K562 (cell line): ENCODE data around the gene EYA2. TPM values are rescaled to one million over a fixed set of nuclear protein-coding genes. Genes with fewer than 3 reads are reported as not detected.

Experiments used
- CBFA2T2 ChIP-seq: fragments of 450-650 bp; conservative IDR thresholded peaks from 2 replicates; pipeline ENCODE4 v1.6.1; 2017; ENCODE audit warnings: mild to moderate bottlenecking
- CBFB ChIP-seq: sonication (generic); formaldehyde crosslinking; IDR thresholded peaks from 2 replicates; pipeline ENCODE4 v1.4.0; 2020; ENCODE audit warnings: mild to moderate bottlenecking, missing genetic modification reagents
- CHD4 ChIP-seq: fragments of 200-600 bp; sonication (generic); IDR thresholded peaks from 3 replicates; pipeline ENCODE4 v1.6.1; 2012; ENCODE audit warnings: low read depth, mild to moderate bottlenecking, mixed read lengths, low read length, inconsistent platforms; ENCODE audit not compliant: insufficient read depth, insufficient replicate concordance, poor library complexity, severe bottlenecking
- CSDE1 ChIP-seq, 2 experiments: fragments of 450-650 bp; IDR thresholded peaks; 2 replicates each; pipeline ENCODE4 v1.6.1; 2016; ENCODE audit warnings: mild to moderate bottlenecking in 1 of 2
- DIDO1 ChIP-seq: fragments of 450-650 bp; IDR thresholded peaks from 2 replicates; pipeline ENCODE4 v1.6.1; 2016; ENCODE audit warnings: low read depth, missing biosample characterization, missing genetic modification characterization
- ETV1 ChIP-seq: fragments of 450-650 bp; conservative IDR thresholded peaks from 2 replicates; pipeline ENCODE4 v1.6.1; 2016; ENCODE audit warnings: missing genetic modification characterization, control low read depth, low read depth, missing compliant biosample characterization
- GATAD2A ChIP-seq: fragments of 450-650 bp; IDR thresholded peaks from 2 replicates; pipeline ENCODE4 v1.6.1; 2017
- ILF3 ChIP-seq: fragments of 450-650 bp; IDR thresholded peaks from 2 replicates; pipeline ENCODE4 v1.6.1; 2018; ENCODE audit warnings: antibody characterized with exemption, mild to moderate bottlenecking, moderate library complexity, borderline replicate concordance
- KHSRP ChIP-seq: fragments of 450-650 bp; IDR thresholded peaks from 2 replicates; pipeline ENCODE4 v1.6.1; 2017
- NFRKB ChIP-seq: fragments of 450-650 bp; IDR thresholded peaks from 2 replicates; pipeline ENCODE4 v1.6.1; 2016; ENCODE audit warnings: low read depth
- PKNOX1 ChIP-seq: fragments of 450-650 bp; IDR thresholded peaks from 2 replicates; pipeline ENCODE4 v1.6.1; 2016
- POLR2AphosphoS5 ChIP-seq: IDR thresholded peaks from 2 replicates; pipeline ENCODE4 v1.6.1; 2011; ENCODE audit warnings: mild to moderate bottlenecking, low read depth, low read length, moderate library complexity; ENCODE audit not compliant: control insufficient read depth, insufficient read depth
- PTRF ChIP-seq: fragments of 450-650 bp; IDR thresholded peaks from 2 replicates; pipeline ENCODE4 v1.6.1; 2016; ENCODE audit warnings: mild to moderate bottlenecking, missing genetic modification characterization, missing compliant biosample characterization
- TEAD2 ChIP-seq: fragments of 450-650 bp; IDR thresholded peaks from 2 replicates; pipeline ENCODE4 v1.6.1; 2016; ENCODE audit warnings: missing genetic modification characterization, control low read depth, missing compliant biosample characterization
- UBTF ChIP-seq, 2 experiments: IDR thresholded peaks; 2 replicates each; pipeline ENCODE4 v1.6.1; 2012; ENCODE audit warnings: improper control_type of control experiment in 2 of 2, low read depth in 2 of 2, low read length in 2 of 2, borderline replicate concordance in 1 of 2
- ZFP91 ChIP-seq: sonication (generic); formaldehyde crosslinking; IDR thresholded peaks from 2 replicates; pipeline ENCODE4 v1.8.0; 2022; ENCODE audit warnings: mild to moderate bottlenecking, missing genetic modification reagents
- ZNF24 ChIP-seq: fragments of 450-650 bp; IDR thresholded peaks from 2 replicates; pipeline ENCODE4 v1.6.1; 2016
- ZNF316 ChIP-seq: fragments of 450-650 bp; IDR thresholded peaks from 2 replicates; pipeline ENCODE4 v1.6.1; 2016
- ZNF384 ChIP-seq: IDR thresholded peaks from 2 replicates; pipeline ENCODE4 v1.6.1; 2012; ENCODE audit warnings: low read depth, low read length, improper control_type of control experiment
- ZNF707 ChIP-seq: fragments of 250-450 bp; sonication (Bioruptor Pico); conservative IDR thresholded peaks from 2 replicates; pipeline ENCODE4 v1.8.0; 2022; ENCODE audit warnings: inconsistent platforms, mild to moderate bottlenecking, moderate library complexity
- ZNF76 ChIP-seq: fragments of 250-450 bp; sonication (Bioruptor Pico); IDR thresholded peaks from 2 replicates; pipeline ENCODE4 v1.4.0; 2020; ENCODE audit warnings: mild to moderate bottlenecking, moderate library complexity, borderline replicate concordance
- polyA plus RNA-seq, 8 experiments: library from polyadenylated mRNA; depleted of rRNA in 4 of 8; stranded (reverse) in 5 of 8; unstranded in 3 of 8; fragments of >200 nt; fragmentation: Nextera tagmentation in 2 of 8; fragmentation: Illumina TruSeq in 1 of 8; extraction: Ambion mirVana in 2 of 8; extraction: Trizol in 1 of 8; gene quantifications; 2 replicates each; pipeline versions ENCODE4 v1.2.1 to v1.2.3, GENCODE V29; 2011 to 2014; ENCODE audit warnings: inconsistent platforms in 1 of 8, missing spikeins in 1 of 8
- total RNA-seq, 7 experiments: library from RNA; depleted of rRNA in 6 of 7; stranded (reverse); fragments of >200 nt in 6 of 7; fragmentation: Illumina TruSeq in 2 of 7; extraction: Trizol in 2 of 7; gene quantifications; 2 replicates each; pipeline versions ENCODE4 v1.2.1 to v1.2.3, GENCODE V29; 2011 to 2021; ENCODE audit warnings: low replicate concordance in 1 of 7

Gene EYA2
- total and polyA plus RNA-seq, 9 of the 15 experiments (the other 6 are each of a cell fraction or from before 2014, with no cell fraction given) = 0.03 TPM; not detected in 8

- TF ChIP-seq ZFP91 (CRISPR knock-in tag) (no peak), ZNF76 (CRISPR knock-in tag) (no peak), CBFA2T2 (peak; percentile 58), ETV1 (tag) (no peak), ZNF316 (no peak), PTRF (tag) (no peak), ZNF384 (no peak), NFRKB (no peak), CSDE1 (IDR thresholded peaks at IDR 0.05) (no peak), CHD4 (no peak), UBTF (IDR thresholded peaks at IDR 0.05; ENCODE audit: borderline replicate concordance in 1 of 2, low read depth in 2 of 2, low read length in 2 of 2) (no peak), ZNF707 (no peak), ZNF24 (no peak), TEAD2 (tag) (peak; percentile 86), PKNOX1 (no peak), GATAD2A (no peak), CBFB (CRISPR knock-in tag) (no peak), KHSRP (no peak), DIDO1 (peak; percentile 51; the same call in 1 of the 2 replicates), POLR2AphosphoS5 (no peak), ILF3 (no peak)
Measured at GRCh38 chr20:47150403-47151152, 255.9 kb downstream of the EYA2 start (continued).
